CD4-positive, alpha-beta T cell (primary cell): ENCODE results near the gene CST7. TPM values are rescaled to one million over a fixed set of nuclear protein-coding genes. Genes with fewer than 3 reads are reported as not detected.

Experiments used
- ATAC-seq: fragments of 200-7000 bp; cut with Tn5 transposase; one replicate; pipeline ENCODE4 v1.10.0; 2022; ENCODE audit warnings: mild to moderate bottlenecking; ENCODE audit not compliant: poor library complexity
- CTCF ChIA-PET: fragments of 350-600 bp; sonication (Branson Sonifier 250); formaldehyde crosslinking; loops from one replicate; lab custom pipeline; 2021; ENCODE audit warnings: antibody characterized with exemption, inconsistent platforms; lab: Charles Lee
- POLR2A ChIA-PET: fragments of 350-600 bp; sonication (Branson Sonifier 250); formaldehyde crosslinking; loops from one replicate; lab custom pipeline; 2021; ENCODE audit warnings: antibody characterized with exemption, inconsistent platforms; lab: Charles Lee
- DNase-seq, 14 experiments: peaks; one replicate each; pipeline ENCODE4 v3.0.0-alpha.2; 2013 to 2020; ENCODE audit warnings: mixed read lengths in 2 of 14
- H3K27ac ChIP-seq, 2 donors: one replicate each; pipeline versions ENCODE4 v1.5.1 to v1.7.0; 2013; ENCODE audit warnings: low read length in 2 of 2, low read depth in 1 of 2, mild to moderate bottlenecking in 1 of 2
- H3K27me3 ChIP-seq, 2 experiments: 1 replicate in 1 of 2; 2 replicates in 1 of 2; pipeline versions ENCODE4 v1.6.1 to v1.7.0; 2013; ENCODE audit warnings: low read length in 2 of 2, control low read depth in 1 of 2, mild to moderate bottlenecking in 1 of 2, moderate library complexity in 1 of 2; ENCODE audit not compliant: insufficient read depth in 2 of 2, control insufficient read depth in 1 of 2
- H3K36me3 ChIP-seq: one replicate; pipeline ENCODE4 v1.6.1; 2013; ENCODE audit warnings: low read length, control low read depth; ENCODE audit not compliant: insufficient read depth
- H3K4me1 ChIP-seq: one replicate; pipeline ENCODE4 v1.6.1; 2013; ENCODE audit warnings: low read length, control low read depth; ENCODE audit not compliant: insufficient read depth
- H3K4me3 ChIP-seq: one replicate; pipeline ENCODE4 v1.5.1; 2013; ENCODE audit warnings: mild to moderate bottlenecking, low read length, moderate library complexity
- H3K9me3 ChIP-seq, 2 experiments: 1 replicate in 1 of 2; 2 replicates in 1 of 2; pipeline versions ENCODE4 v1.6.1 to v1.7.0; 2013; ENCODE audit warnings: low read length in 2 of 2, mild to moderate bottlenecking in 2 of 2, control low read depth in 1 of 2, moderate library complexity in 1 of 2; ENCODE audit not compliant: control insufficient read depth in 1 of 2, insufficient read depth in 1 of 2
- H3K27ac Mint-ChIP-seq: one replicate; pipeline ENCODE4 v1.8.0; 2020; ENCODE audit warnings: mixed read lengths
- H3K27me3 Mint-ChIP-seq: one replicate; pipeline ENCODE4 v1.8.0; 2021; ENCODE audit warnings: mixed read lengths
- H3K36me3 Mint-ChIP-seq: one replicate; pipeline ENCODE4 v1.8.0; 2021; ENCODE audit warnings: low read depth, mixed read lengths
- H3K4me1 Mint-ChIP-seq: one replicate; pipeline ENCODE4 v1.8.0; 2021; ENCODE audit warnings: low read depth, mixed read lengths
- H3K4me3 Mint-ChIP-seq: one replicate; pipeline ENCODE4 v1.8.0; 2020; ENCODE audit warnings: mild to moderate bottlenecking, mixed read lengths
- H3K9me3 Mint-ChIP-seq: one replicate; pipeline ENCODE4 v1.8.0; 2020; ENCODE audit warnings: mixed read lengths
- CTCF ChIP-seq: fragments of 200-600 bp; IDR thresholded peaks from one replicate; pipeline ENCODE4 v1.8.0; 2022; ENCODE audit warnings: antibody characterized with exemption, mild to moderate bottlenecking
- intact Hi-C, 2 experiments: fragments of 100-400 bp; cut with DNase I in 1 of 2; cut with micrococcal nuclease in 1 of 2; formaldehyde crosslinking; loops; one replicate each; pipeline versions ENCODE4 v1.15.1 to v1.9.0; 2023 to 2025; cut with DNase I, micrococcal nuclease
- total RNA-seq, 174 experiments: library from RNA in 2 of 174; stranded (reverse) in 2 of 174; gene quantifications; one replicate each; pipeline ENCODE4 v1.2.3 and lab custom pipeline; 2021 to 2026

CST7 gene
- total RNA-seq, 2 experiments from 2014 or later = 3.2 to 4.4 TPM

GRCh38 chr20:24934101-24934661, 14.9 kb upstream of the CST7 start:
- H3K9me3 Mint-ChIP-seq = no peaks in the 10 kb centered on the region
- intact Hi-C loops = no loop called here
- Histone ChIP-seq H3K4me1 (peaks cover 32% of the 10 kb centered on the region), H3K27me3 (no peaks in the 10 kb centered on the region), H3K36me3 (no peaks in the 10 kb centered on the region), H3K27ac (no peak overlapping the region), H3K9me3 (peaks cover 0 to 17% of the 10 kb centered on the region in 2 experiments), H3K4me3 (no peak overlapping the region)
- H3K27ac Mint-ChIP-seq = no peak overlapping the region
- POLR2A ChIA-PET = no interaction called here
- H3K4me1 Mint-ChIP-seq = peaks cover 27% of the 10 kb centered on the region
- H3K4me3 Mint-ChIP-seq = no peak overlapping the region
- no peaks in the 10 kb centered on the region for H3K27me3 Mint-ChIP-seq
- ATAC-seq (no peak), DNase-seq (no peak)
- no peaks in the 10 kb centered on the region for H3K36me3 Mint-ChIP-seq
- CTCF ChIA-PET = no interaction called here
- TF ChIP-seq CTCF = no peak

- no peaks in the 10 kb centered on the region for H3K27me3 ChIP-seq
- no peaks in the 10 kb centered on the region for H3K36me3 Mint-ChIP-seq
- H3K27me3 Mint-ChIP-seq = no peaks in the 10 kb centered on the region
- H3K4me3 Mint-ChIP-seq = no peak overlapping the region
- no peak overlapping the region for H3K27ac ChIP-seq
- no peak for TF ChIP-seq CTCF
- intact Hi-C loops = no loop called here
- H3K4me3 ChIP-seq = no peak overlapping the region
- CTCF ChIA-PET = no interaction called here
- ATAC-seq (no peak), DNase-seq (no peak)
- no peaks in the 10 kb centered on the region for H3K36me3 ChIP-seq
- peaks cover 27% of the 10 kb centered on the region for H3K4me1 Mint-ChIP-seq
- H3K9me3 Mint-ChIP-seq = no peaks in the 10 kb centered on the region
- peaks cover 0 to 17% of the 10 kb centered on the region in 2 experiments for H3K9me3 ChIP-seq
- POLR2A ChIA-PET = no interaction called here
- H3K4me1 ChIP-seq = peaks cover 32% of the 10 kb centered on the region
- H3K27ac Mint-ChIP-seq = no peak overlapping the region
These were observed 14.4 kb upstream of the CST7 start for GRCh38 chr20:24934716-24935115.

- Histone ChIP-seq H3K9me3 (peaks cover 0 to 17% of the 10 kb centered on the region in 2 experiments), H3K27me3 (no peaks in the 10 kb centered on the region), H3K4me1 (peaks cover 32% of the 10 kb centered on the region), H3K27ac (no peak overlapping the region), H3K36me3 (no peaks in the 10 kb centered on the region), H3K4me3 (no peak overlapping the region)
- Mint-ChIP-seq H3K27ac (no peak overlapping the region), H3K4me3 (no peak overlapping the region), H3K4me1 (peaks cover 24% of the 10 kb centered on the region), H3K36me3 (no peaks in the 10 kb centered on the region), H3K9me3 (no peaks in the 10 kb centered on the region), H3K27me3 (no peaks in the 10 kb centered on the region)
- no peak for DNase-seq
- ATAC-seq = no peak
- TF ChIP-seq CTCF = no peak
- ChIA-PET POLR2A (no interaction called here), CTCF (no interaction called here)
- intact Hi-C loops = no loop called here
These were observed 13.9 kb upstream of the CST7 start for GRCh38 chr20:24935140-24935539.
